Tibial nerve (tissue), 4 donors: ENCODE measurements around the gene OSBPL10. TPM values are rescaled to one million over a fixed set of nuclear protein-coding genes. Genes with fewer than 3 reads are reported as not detected.

ENCODE experiments used
- DNase-seq, 2 donors: peaks; one replicate each; pipeline ENCODE4 v3.0.0-alpha.2; 2019; ENCODE audit warnings: low spot score in 2 of 2
- H3K27ac ChIP-seq, 4 donors: fragments of 200-600 bp; sonication (generic) in 3 of 4; one replicate each; pipeline ENCODE4 v1.5.1; 2017 to 2019; ENCODE audit warnings: mild to moderate bottlenecking in 1 of 4
- H3K27me3 ChIP-seq, 2 donors: fragments of 200-600 bp; sonication (generic) in 1 of 2; one replicate each; pipeline versions ENCODE4 v1.5.1 to v1.6.0; 2017 to 2019
- H3K36me3 ChIP-seq, 3 donors: fragments of 200-600 bp; sonication (generic); one replicate each; pipeline ENCODE4 v1.5.1; 2018 to 2019
- H3K4me1 ChIP-seq, 4 donors: fragments of 200-600 bp; sonication (generic) in 3 of 4; one replicate each; pipeline ENCODE4 v1.5.1; 2017 to 2019
- H3K4me3 ChIP-seq, 4 donors: fragments of 200-600 bp; sonication (generic) in 3 of 4; one replicate each; pipeline ENCODE4 v1.5.1; 2017 to 2019; ENCODE audit warnings: mild to moderate bottlenecking in 1 of 4, moderate library complexity in 1 of 4
- H3K9me3 ChIP-seq, 4 donors: fragments of 200-600 bp; sonication (generic) in 3 of 4; one replicate each; pipeline ENCODE4 v1.5.1; 2017 to 2019
- CTCF ChIP-seq, 5 experiments: fragments of 200-600 bp in 3 of 5; fragments of 450-650 bp in 2 of 5; sonication (generic) in 3 of 5; IDR thresholded peaks; one replicate each; pipeline ENCODE4 v1.5.1; 2016 to 2019; ENCODE audit warnings: antibody characterized with exemption in 5 of 5, mild to moderate bottlenecking in 3 of 5, moderate library complexity in 2 of 5
- EP300 ChIP-seq, 2 donors: sonication (generic); formaldehyde crosslinking; IDR thresholded peaks; one replicate each; pipeline ENCODE4 v1.6.1; 2017; ENCODE audit warnings: antibody characterized with exemption in 2 of 2, mild to moderate bottlenecking in 1 of 2
- POLR2A ChIP-seq, 2 donors: fragments of 450-650 bp; IDR thresholded peaks; one replicate each; pipeline ENCODE4 v1.6.1; 2017; ENCODE audit warnings: antibody characterized with exemption in 2 of 2, mild to moderate bottlenecking in 2 of 2, moderate library complexity in 2 of 2
- WGBS, 2 donors: methylation state at CpG; one replicate each; pipeline ENCODE4 v1.1.5; 2018; 5-methylcytosine and 5-hydroxymethylcytosine counted together
- total RNA-seq, 4 donors: library from RNA; depleted of rRNA; stranded (reverse); fragments of >200 nt; gene quantifications; one replicate each; pipeline ENCODE4 v1.1.0, GENCODE V29; 2016

OSBPL10 gene
- total RNA-seq, 4 donors from 2014 or later, result 45.0 to 79.2 (median 60.4) TPM

GRCh38 chr3:31988271-31988670, 7.2 kb upstream of the OSBPL10 start:
- 83 to 95% methylated on average over 1 of the region's 1 CpG for WGBS, 2 donors
- TF ChIP-seq EP300 (IDR thresholded peaks at IDR 0.05), result no peak
- no peak for TF ChIP-seq POLR2A (IDR thresholded peaks at IDR 0.05)
- no peak for TF ChIP-seq CTCF (IDR thresholded peaks at IDR 0.05)
- peaks cover 0 to 5% (median 0%) of the 10 kb centered on the region in 4 donors for H3K4me1 ChIP-seq
- H3K4me3 ChIP-seq, result no peak overlapping the region
- H3K27me3 ChIP-seq, result no peaks in the 10 kb centered on the region
- no peaks in the 10 kb centered on the region for H3K36me3 ChIP-seq
- DNase-seq, result no peak
- H3K27ac ChIP-seq, result no peak overlapping the region
- H3K9me3 ChIP-seq, result peaks cover 0 to 52% (median 9%) of the 10 kb centered on the region in 4 donors

- WGBS, 2 donors, result 69 to 76% methylated on average over 2 of the region's 2 CpGs
Observed at GRCh38 chr3:31985831-31986230, 4.8 kb upstream of the OSBPL10 start.

GRCh38 chr3:31984321-31984720, 3.3 kb upstream of the OSBPL10 start:
- WGBS, 2 donors, result 93 to 95% methylated on average over 4 of the region's 4 CpGs
- no peaks in the 10 kb centered on the region for H3K27me3 ChIP-seq
- peaks cover 0 to 20% (median 2%) of the 10 kb centered on the region in 4 donors for H3K9me3 ChIP-seq
- TF ChIP-seq CTCF (IDR thresholded peaks at IDR 0.05) (no peak), POLR2A (IDR thresholded peaks at IDR 0.05) (no peak), EP300 (IDR thresholded peaks at IDR 0.05) (no peak)
- no peaks in the 10 kb centered on the region for H3K36me3 ChIP-seq
- H3K27ac ChIP-seq, result no peak overlapping the region
- DNase-seq, result no peak
- peaks cover 0 to 24% (median 11%) of the 10 kb centered on the region in 4 donors for H3K4me1 ChIP-seq
- no peak overlapping the region for H3K4me3 ChIP-seq

More at GRCh38 chr3:31985831-31986230, 4.8 kb upstream of the OSBPL10 start:
- no peaks in the 10 kb centered on the region for H3K36me3 ChIP-seq
- H3K27ac ChIP-seq, result no peak overlapping the region
- peaks cover 0 to 12% (median 2%) of the 10 kb centered on the region in 4 donors for H3K4me1 ChIP-seq
- no peaks in the 10 kb centered on the region for H3K27me3 ChIP-seq
- TF ChIP-seq POLR2A (IDR thresholded peaks at IDR 0.05) (no peak), CTCF (IDR thresholded peaks at IDR 0.05) (no peak), EP300 (IDR thresholded peaks at IDR 0.05) (no peak)
- H3K4me3 ChIP-seq, result no peak overlapping the region
- no peak for DNase-seq
- peaks cover 0 to 35% (median 7%) of the 10 kb centered on the region in 4 donors for H3K9me3 ChIP-seq

GRCh38 chr3:31980530-31981205, 394 bp downstream of the OSBPL10 start:
- 0 to 1% methylated on average over 33 to 42 of the region's 66 CpGs for WGBS, 2 donors
- DNase-seq, result peak; percentile 18 to 47

More at GRCh38 chr3:31980530-31981205, 394 bp downstream of the OSBPL10 start:
- Histone ChIP-seq H3K4me1 (peaks cover 0 to 24% (median 13%) of the 10 kb centered on the region in 4 donors), H3K36me3 (no peaks in the 10 kb centered on the region), H3K27me3 (no peaks in the 10 kb centered on the region), H3K9me3 (no peaks in the 10 kb centered on the region), H3K4me3 (peak overlapping the region; percentile 67 to 93 (median 74)), H3K27ac (peak overlapping the region; percentile 75 to 93 (median 87))
- no peak for TF ChIP-seq EP300 (IDR thresholded peaks at IDR 0.05)
- peak in 1 of 5 experiments; percentile 7 for TF ChIP-seq CTCF (IDR thresholded peaks at IDR 0.05)
